ENCODE data around the gene FIBP. TPM values are rescaled to one million over a fixed set of nuclear protein-coding genes. Genes with fewer than 3 reads are reported as not detected.

FIBP gene
- total RNA-seq, 1 donor from 2014 or later = 44.0 TPM

- ATAC-seq (no peak), DNase-seq (no peak)
- H3K9me3 ChIP-seq = no peaks in the 10 kb centered on the region
- H3K36me3 ChIP-seq = peaks cover 17% of the 10 kb centered on the region
- peak overlapping the region; percentile 98 for H3K4me3 ChIP-seq
- H3K4me1 ChIP-seq = peaks cover 51% of the 10 kb centered on the region
- TF ChIP-seq, protein P1, sequence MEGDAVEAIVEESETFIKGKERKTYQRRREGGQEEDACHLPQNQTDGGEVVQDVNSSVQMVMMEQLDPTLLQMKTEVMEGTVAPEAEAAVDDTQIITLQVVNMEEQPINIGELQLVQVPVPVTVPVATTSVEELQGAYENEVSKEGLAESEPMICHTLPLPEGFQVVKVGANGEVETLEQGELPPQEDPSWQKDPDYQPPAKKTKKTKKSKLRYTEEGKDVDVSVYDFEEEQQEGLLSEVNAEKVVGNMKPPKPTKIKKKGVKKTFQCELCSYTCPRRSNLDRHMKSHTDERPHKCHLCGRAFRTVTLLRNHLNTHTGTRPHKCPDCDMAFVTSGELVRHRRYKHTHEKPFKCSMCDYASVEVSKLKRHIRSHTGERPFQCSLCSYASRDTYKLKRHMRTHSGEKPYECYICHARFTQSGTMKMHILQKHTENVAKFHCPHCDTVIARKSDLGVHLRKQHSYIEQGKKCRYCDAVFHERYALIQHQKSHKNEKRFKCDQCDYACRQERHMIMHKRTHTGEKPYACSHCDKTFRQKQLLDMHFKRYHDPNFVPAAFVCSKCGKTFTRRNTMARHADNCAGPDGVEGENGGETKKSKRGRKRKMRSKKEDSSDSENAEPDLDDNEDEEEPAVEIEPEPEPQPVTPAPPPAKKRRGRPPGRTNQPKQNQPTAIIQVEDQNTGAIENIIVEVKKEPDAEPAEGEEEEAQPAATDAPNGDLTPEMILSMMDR (IDR thresholded peaks at IDR 0.05) = no peak
- peak overlapping the region; percentile 97 for H3K27ac ChIP-seq
- intact Hi-C loops (cut with DNase I) = no loop called here
- H3K27me3 ChIP-seq (ENCODE audit: low read depth) = no peaks in the 10 kb centered on the region
Measured at GRCh38 chr11:65917434-65918210, 29.4 kb upstream of the FIBP start.

DNA sequence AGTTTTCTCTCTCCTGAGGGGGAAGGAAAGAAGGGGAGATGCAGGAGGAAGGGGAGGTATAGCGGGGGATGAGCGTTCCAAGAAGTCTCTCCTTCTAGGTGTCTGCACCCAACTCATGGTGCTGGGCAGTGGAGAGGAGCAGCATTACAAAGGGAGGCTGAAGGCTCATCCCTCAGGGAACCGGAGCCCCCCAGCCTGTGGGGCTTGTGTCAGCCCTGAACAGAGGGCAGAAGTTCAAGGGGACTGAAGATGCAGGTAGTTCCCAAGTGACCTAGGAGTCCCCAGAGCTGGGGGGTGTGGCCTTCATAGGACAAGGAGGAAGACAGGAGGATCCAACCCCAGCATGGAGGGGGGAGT is 28.8 kb upstream of the FIBP start:
- DNase-seq (no peak), ATAC-seq (no peak)
- intact Hi-C loops (cut with DNase I) = no loop called here
- Histone ChIP-seq H3K27ac (no peak overlapping the region), H3K27me3 (ENCODE audit: low read depth) (no peaks in the 10 kb centered on the region), H3K4me1 (peaks cover 54% of the 10 kb centered on the region), H3K36me3 (peaks cover 11% of the 10 kb centered on the region), H3K4me3 (peak overlapping the region; percentile 98), H3K9me3 (no peaks in the 10 kb centered on the region)
- TF ChIP-seq, protein P1 (IDR thresholded peaks at IDR 0.05) = no peak

DNA sequence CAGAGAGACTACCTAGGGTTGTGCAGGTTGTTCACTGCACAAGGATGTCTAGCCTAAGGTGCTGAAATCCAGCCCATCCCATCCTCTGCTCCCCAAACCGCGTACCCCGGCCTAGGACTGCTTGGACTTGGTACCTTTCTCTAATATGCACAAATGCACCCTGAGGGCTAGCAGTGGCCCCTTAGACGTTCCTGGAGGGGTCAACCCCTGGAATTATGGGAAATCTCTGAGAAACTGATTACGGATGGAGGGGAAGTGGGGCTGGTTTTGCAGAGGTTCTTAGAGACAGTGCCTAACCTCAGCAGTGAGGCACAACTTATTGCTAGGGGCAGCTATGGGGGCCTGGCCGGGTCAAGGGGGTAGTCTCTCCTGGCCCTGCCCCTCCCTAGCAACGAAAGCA is 28.1 kb upstream of the FIBP start:
- DNase-seq (no peak), ATAC-seq (no peak)
- H3K36me3 ChIP-seq = peaks cover 8% of the 10 kb centered on the region
- no peak overlapping the region for H3K4me3 ChIP-seq
- H3K27ac ChIP-seq = peak overlapping the region; percentile 67
- peaks cover 61% of the 10 kb centered on the region for H3K4me1 ChIP-seq
- no peaks in the 10 kb centered on the region for H3K9me3 ChIP-seq
- TF ChIP-seq, protein P1 (IDR thresholded peaks at IDR 0.05) = no peak
- intact Hi-C loops (cut with DNase I) = no loop called here
- H3K27me3 ChIP-seq (ENCODE audit: low read depth) = no peaks in the 10 kb centered on the region

GRCh38 chr11:65915821-65916251 is 27.6 kb upstream of the FIBP start:
- Histone ChIP-seq H3K27ac (peak overlapping the region; percentile 67), H3K27me3 (ENCODE audit: low read depth) (no peaks in the 10 kb centered on the region), H3K4me3 (no peak overlapping the region), H3K9me3 (no peaks in the 10 kb centered on the region), H3K36me3 (peaks cover 4% of the 10 kb centered on the region), H3K4me1 (peaks cover 60% of the 10 kb centered on the region)
- intact Hi-C loops (cut with DNase I) = no loop called here
- peak; percentile 2 to 28 for ATAC-seq
- TF ChIP-seq, protein P1 (IDR thresholded peaks at IDR 0.05) = no peak
- DNase-seq = peak; percentile 69

DNA sequence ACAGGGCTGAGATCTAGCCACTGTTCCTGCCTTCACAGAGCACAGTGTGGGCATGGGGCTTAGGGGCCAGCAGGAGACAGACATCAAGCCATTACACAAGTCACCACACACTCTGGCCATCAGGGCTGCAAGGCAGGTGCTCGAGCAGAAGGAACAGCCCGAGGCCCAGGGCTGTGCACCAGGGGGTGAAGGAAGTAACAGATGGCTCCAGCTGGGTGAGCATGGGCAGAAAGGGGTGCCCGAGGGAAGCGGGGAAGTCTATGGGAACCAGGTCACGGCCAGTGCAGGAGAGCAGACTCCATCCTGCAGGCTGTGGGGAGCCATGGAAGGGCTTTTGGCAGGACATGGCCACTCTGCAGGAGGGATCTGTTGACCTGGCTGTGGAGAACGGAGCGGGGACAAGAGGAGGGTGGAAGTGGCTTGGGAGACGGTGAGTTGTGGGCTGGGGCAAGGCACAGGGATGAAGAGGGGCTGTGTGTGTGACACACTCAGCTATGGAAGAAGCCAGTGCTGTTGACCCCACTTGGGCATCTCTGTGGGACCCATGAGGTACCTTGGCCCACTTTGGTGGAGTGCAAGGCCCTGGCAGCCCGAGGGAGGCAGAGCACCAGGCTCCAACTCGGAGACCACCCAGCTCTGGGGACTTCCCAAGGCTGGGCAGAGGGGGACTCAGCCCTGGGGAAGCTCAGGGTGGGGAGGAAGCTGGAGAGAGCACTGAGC is 27.0 kb upstream of the FIBP start:
- TF ChIP-seq, protein P1 (IDR thresholded peaks at IDR 0.05) = no peak
- DNase-seq (no peak), ATAC-seq (no peak)
- intact Hi-C loops (cut with DNase I) = no loop called here
- peak overlapping the region; percentile 67 for H3K27ac ChIP-seq
- H3K27me3 ChIP-seq (ENCODE audit: low read depth) = no peaks in the 10 kb centered on the region
- H3K4me3 ChIP-seq = no peak overlapping the region
- no peaks in the 10 kb centered on the region for H3K9me3 ChIP-seq
- peaks cover 54% of the 10 kb centered on the region for H3K4me1 ChIP-seq
- no peaks in the 10 kb centered on the region for H3K36me3 ChIP-seq
